HepG2 (cell line): Measurements from ENCODE around the gene EXOSC9.
"Not testable (repeated sequence)": the region's sequence is repeated elsewhere in the genome, so short reads cannot be mapped to it uniquely, and the experiment has no call there.

Experiments used
- HMG20A ChIP-seq: IDR thresholded peaks from 2 replicates; pipeline ENCODE4 v1.6.1; 2016; ENCODE audit warnings: borderline replicate concordance
- POLR2AphosphoS5 ChIP-seq: IDR thresholded peaks from 2 replicates; pipeline ENCODE4 v1.6.1; 2012; ENCODE audit warnings: low read depth, low read length
- ZBTB1 ChIP-seq: sonication (generic); formaldehyde crosslinking; IDR thresholded peaks from 2 replicates; pipeline ENCODE4 v1.4.0; 2020; ENCODE audit warnings: missing genetic modification reagents, borderline replicate concordance
- ZNF280D ChIP-seq: sonication (generic); formaldehyde crosslinking; IDR thresholded peaks from 2 replicates; pipeline ENCODE4 v1.5.1; 2020; ENCODE audit warnings: mild to moderate bottlenecking, missing genetic modification reagents
- ZNF510 ChIP-seq: sonication (generic); formaldehyde crosslinking; IDR thresholded peaks from 2 replicates; pipeline ENCODE4 v1.4.0; 2020; ENCODE audit warnings: low read depth, mild to moderate bottlenecking, missing genetic modification reagents
- TF ChIP-seq, protein P1 (sequence below): sonication (generic); formaldehyde crosslinking; IDR thresholded peaks from 2 replicates; pipeline ENCODE4 v1.4.0; 2020; ENCODE audit warnings: missing genetic modification reagents
- TF ChIP-seq, protein P2 (sequence below): sonication (generic); formaldehyde crosslinking; IDR thresholded peaks from 2 replicates; pipeline ENCODE4 v1.4.0; 2020; ENCODE audit warnings: low read depth, mild to moderate bottlenecking, missing genetic modification reagents

DNA sequence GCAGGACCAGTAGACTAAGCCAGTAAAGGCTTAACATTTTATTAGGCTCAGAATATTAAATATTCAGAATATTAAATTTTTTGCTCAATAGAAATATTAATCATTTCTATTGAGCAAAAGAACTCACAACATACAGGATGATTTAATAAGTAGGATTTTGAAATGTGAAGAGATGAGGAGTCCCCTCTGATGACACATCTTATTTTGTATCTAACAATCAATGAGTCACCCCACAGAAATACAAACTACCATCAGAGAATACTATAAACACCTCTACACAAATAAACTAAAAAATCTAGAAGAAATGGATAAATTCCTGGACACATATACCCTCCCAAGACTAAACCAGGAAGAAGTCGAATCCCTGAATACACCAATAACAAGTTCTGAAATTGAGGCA is 49.0 kb upstream of the EXOSC9 start:
- TF ChIP-seq, protein P1, sequence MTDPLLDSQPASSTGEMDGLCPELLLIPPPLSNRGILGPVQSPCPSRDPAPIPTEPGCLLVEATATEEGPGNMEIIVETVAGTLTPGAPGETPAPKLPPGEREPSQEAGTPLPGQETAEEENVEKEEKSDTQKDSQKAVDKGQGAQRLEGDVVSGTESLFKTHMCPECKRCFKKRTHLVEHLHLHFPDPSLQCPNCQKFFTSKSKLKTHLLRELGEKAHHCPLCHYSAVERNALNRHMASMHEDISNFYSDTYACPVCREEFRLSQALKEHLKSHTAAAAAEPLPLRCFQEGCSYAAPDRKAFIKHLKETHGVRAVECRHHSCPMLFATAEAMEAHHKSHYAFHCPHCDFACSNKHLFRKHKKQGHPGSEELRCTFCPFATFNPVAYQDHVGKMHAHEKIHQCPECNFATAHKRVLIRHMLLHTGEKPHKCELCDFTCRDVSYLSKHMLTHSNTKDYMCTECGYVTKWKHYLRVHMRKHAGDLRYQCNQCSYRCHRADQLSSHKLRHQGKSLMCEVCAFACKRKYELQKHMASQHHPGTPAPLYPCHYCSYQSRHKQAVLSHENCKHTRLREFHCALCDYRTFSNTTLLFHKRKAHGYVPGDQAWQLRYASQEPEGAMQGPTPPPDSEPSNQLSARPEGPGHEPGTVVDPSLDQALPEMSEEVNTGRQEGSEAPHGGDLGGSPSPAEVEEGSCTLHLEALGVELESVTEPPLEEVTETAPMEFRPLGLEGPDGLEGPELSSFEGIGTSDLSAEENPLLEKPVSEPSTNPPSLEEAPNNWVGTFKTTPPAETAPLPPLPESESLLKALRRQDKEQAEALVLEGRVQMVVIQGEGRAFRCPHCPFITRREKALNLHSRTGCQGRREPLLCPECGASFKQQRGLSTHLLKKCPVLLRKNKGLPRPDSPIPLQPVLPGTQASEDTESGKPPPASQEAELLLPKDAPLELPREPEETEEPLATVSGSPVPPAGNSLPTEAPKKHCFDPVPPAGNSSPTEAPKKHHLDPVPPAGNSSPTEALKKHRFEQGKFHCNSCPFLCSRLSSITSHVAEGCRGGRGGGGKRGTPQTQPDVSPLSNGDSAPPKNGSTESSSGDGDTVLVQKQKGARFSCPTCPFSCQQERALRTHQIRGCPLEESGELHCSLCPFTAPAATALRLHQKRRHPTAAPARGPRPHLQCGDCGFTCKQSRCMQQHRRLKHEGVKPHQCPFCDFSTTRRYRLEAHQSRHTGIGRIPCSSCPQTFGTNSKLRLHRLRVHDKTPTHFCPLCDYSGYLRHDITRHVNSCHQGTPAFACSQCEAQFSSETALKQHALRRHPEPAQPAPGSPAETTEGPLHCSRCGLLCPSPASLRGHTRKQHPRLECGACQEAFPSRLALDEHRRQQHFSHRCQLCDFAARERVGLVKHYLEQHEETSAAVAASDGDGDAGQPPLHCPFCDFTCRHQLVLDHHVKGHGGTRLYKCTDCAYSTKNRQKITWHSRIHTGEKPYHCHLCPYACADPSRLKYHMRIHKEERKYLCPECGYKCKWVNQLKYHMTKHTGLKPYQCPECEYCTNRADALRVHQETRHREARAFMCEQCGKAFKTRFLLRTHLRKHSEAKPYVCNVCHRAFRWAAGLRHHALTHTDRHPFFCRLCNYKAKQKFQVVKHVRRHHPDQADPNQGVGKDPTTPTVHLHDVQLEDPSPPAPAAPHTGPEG (CRISPR knock-in tag), result not testable (repeated sequence)
- TF ChIP-seq ZNF280D (CRISPR knock-in tag); HMG20A; ZNF510 (CRISPR knock-in tag); POLR2AphosphoS5; ZBTB1 (CRISPR knock-in tag): not testable (repeated sequence)
- TF ChIP-seq, protein P2, sequence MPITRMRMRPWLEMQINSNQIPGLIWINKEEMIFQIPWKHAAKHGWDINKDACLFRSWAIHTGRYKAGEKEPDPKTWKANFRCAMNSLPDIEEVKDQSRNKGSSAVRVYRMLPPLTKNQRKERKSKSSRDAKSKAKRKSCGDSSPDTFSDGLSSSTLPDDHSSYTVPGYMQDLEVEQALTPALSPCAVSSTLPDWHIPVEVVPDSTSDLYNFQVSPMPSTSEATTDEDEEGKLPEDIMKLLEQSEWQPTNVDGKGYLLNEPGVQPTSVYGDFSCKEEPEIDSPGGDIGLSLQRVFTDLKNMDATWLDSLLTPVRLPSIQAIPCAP (CRISPR knock-in tag), result not testable (repeated sequence)
